Caco-2 (cell line): ENCODE measurements around the gene SLX4IP. TPM values are rescaled to one million over a fixed set of nuclear protein-coding genes. Genes with fewer than 3 reads are reported as not detected.

ENCODE experiments used
- BruUV-seq: library from RNA; stranded (reverse); fragments of 400-500 nt; replicated peaks from 2 replicates; lab custom pipeline; 2021; lab: Mats Ljungman, UMichigan
- CTCF ChIA-PET: fragments of 300-600 bp; sonication (Branson Sonifier 250); formaldehyde crosslinking; loops from one replicate; lab custom pipeline; 2022; ENCODE audit warnings: antibody characterized with exemption; lab: Charles Lee
- POLR2A ChIA-PET: fragments of 300-600 bp; sonication (Branson Sonifier 250); formaldehyde crosslinking; loops from one replicate; lab custom pipeline; 2022; ENCODE audit warnings: antibody characterized with exemption; lab: Charles Lee
- DNase-seq, 2 experiments: peaks; one replicate each; pipeline versions ENCODE4 v3.0.0 to v3.0.0-alpha.2; 2020 to 2022
- H3K27me3 ChIP-seq: replicated peaks from 2 replicates; pipeline ENCODE4 v1.6.0; 2011; ENCODE audit warnings: low read length; ENCODE audit not compliant: control insufficient read depth, insufficient read depth
- H3K36me3 ChIP-seq: 2 replicates; pipeline ENCODE4 v1.5.1; 2011; ENCODE audit warnings: low read length; ENCODE audit not compliant: control insufficient read depth, insufficient read depth
- H3K4me1 ChIP-seq: fragments of 250-450 bp; sonication (Bioruptor Pico); 2 replicates; pipeline ENCODE4 v1.5.1; 2020; ENCODE audit warnings: mild to moderate bottlenecking
- H3K4me3 ChIP-seq: 2 replicates; pipeline ENCODE4 v1.5.1; 2011; ENCODE audit warnings: low read depth, mild to moderate bottlenecking, control low read depth, low read length
- H3K9me3 ChIP-seq: fragments of 250-450 bp; sonication (Bioruptor Pico); 2 replicates; pipeline ENCODE4 v1.5.1; 2020; ENCODE audit warnings: mild to moderate bottlenecking, moderate library complexity
- H3K27ac Mint-ChIP-seq: one replicate; pipeline ENCODE4 v1.8.0; 2022; ENCODE audit warnings: mixed read lengths; ENCODE audit not compliant: unreplicated experiment
- H3K27me3 Mint-ChIP-seq: one replicate; pipeline ENCODE4 v1.8.0; 2022; ENCODE audit warnings: mixed read lengths; ENCODE audit not compliant: insufficient read depth, unreplicated experiment
- H3K36me3 Mint-ChIP-seq: one replicate; pipeline ENCODE4 v1.8.0; 2022; ENCODE audit warnings: mild to moderate bottlenecking, mixed read lengths; ENCODE audit not compliant: insufficient read depth, unreplicated experiment
- H3K4me1 Mint-ChIP-seq: one replicate; pipeline ENCODE4 v1.8.0; 2022; ENCODE audit warnings: low read depth, mixed read lengths; ENCODE audit not compliant: unreplicated experiment
- H3K4me3 Mint-ChIP-seq: one replicate; pipeline ENCODE4 v1.8.0; 2022; ENCODE audit warnings: mild to moderate bottlenecking, moderate library complexity, mixed read lengths; ENCODE audit not compliant: unreplicated experiment
- H3K9me3 Mint-ChIP-seq: one replicate; pipeline ENCODE4 v1.8.0; 2022; ENCODE audit warnings: mixed read lengths; ENCODE audit not compliant: unreplicated experiment
- intact Hi-C: fragments of 100-400 bp; cut with micrococcal nuclease; formaldehyde crosslinking; loops from one replicate; pipeline ENCODE4 v1.10.0; 2022; ENCODE audit not compliant: unreplicated experiment
- total RNA-seq: library from RNA; stranded (reverse); gene quantifications from 2 replicates; pipeline ENCODE4 v1.2.3, GENCODE V29; 2022
- TF ChIP-seq, protein P1 (sequence below), 2 experiments: fragments of 200-600 bp in 1 of 2; IDR thresholded peaks; 1 replicate in 1 of 2; 2 replicates in 1 of 2; pipeline versions ENCODE4 v1.5.1 to v1.8.0; 2011 to 2022; ENCODE audit warnings: antibody characterized with exemption in 1 of 2, control low read depth in 1 of 2, inconsistent platforms in 1 of 2, low read depth in 1 of 2, low read length in 1 of 2, mild to moderate bottlenecking in 1 of 2, moderate library complexity in 1 of 2; ENCODE audit not compliant: insufficient read depth in 1 of 2, severe bottlenecking in 1 of 2, unreplicated experiment in 1 of 2

The SLX4IP gene
- total RNA-seq, 1 experiment from 2014 or later = 8.5 TPM

DNA sequence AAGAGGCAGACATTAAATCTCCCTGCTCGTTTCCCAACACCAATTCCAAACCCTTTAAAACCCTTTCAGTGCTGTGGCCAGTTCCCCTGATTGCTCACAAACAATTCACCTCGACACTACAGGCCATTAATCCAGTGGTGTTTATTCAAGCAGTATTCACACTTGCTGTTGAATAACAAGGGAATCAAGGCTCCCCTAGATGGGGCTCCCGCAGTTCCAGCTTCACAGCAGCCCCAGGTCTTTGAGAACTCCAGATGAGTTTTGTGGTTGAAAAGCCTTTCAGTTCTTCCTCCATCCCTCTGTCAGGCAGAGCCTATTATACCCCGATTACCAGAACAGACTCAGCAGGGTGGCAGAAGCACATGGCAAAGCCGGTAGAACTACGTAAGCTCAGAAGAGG, 202.5 kb downstream of the SLX4IP start:
- Histone ChIP-seq H3K27me3 (no peaks in the 10 kb centered on the region), H3K9me3 (no peaks in the 10 kb centered on the region), H3K4me3 (no peak overlapping the region), H3K4me1 (0 out of 2 replicates have a peak, but pooled peaks cover 6% of the 10 kb centered on the region), H3K36me3 (peaks cover 10% of the 10 kb centered on the region)
- Mint-ChIP-seq H3K4me3 (no peak overlapping the region), H3K27ac (no peak overlapping the region), H3K9me3 (no peaks in the 10 kb centered on the region), H3K36me3 (peaks cover 63% of the 10 kb centered on the region), H3K4me1 (peaks cover 8% of the 10 kb centered on the region), H3K27me3 (no peaks in the 10 kb centered on the region)
- DNase-seq = no peak
- ChIA-PET POLR2A (interaction anchor here (0.5 kb wide), 1 partner anchor 32 kb away, joined by 4 read pairs; no protein-coding TSS in a partner anchor), CTCF (no interaction called here)
- TF ChIP-seq, protein P1, sequence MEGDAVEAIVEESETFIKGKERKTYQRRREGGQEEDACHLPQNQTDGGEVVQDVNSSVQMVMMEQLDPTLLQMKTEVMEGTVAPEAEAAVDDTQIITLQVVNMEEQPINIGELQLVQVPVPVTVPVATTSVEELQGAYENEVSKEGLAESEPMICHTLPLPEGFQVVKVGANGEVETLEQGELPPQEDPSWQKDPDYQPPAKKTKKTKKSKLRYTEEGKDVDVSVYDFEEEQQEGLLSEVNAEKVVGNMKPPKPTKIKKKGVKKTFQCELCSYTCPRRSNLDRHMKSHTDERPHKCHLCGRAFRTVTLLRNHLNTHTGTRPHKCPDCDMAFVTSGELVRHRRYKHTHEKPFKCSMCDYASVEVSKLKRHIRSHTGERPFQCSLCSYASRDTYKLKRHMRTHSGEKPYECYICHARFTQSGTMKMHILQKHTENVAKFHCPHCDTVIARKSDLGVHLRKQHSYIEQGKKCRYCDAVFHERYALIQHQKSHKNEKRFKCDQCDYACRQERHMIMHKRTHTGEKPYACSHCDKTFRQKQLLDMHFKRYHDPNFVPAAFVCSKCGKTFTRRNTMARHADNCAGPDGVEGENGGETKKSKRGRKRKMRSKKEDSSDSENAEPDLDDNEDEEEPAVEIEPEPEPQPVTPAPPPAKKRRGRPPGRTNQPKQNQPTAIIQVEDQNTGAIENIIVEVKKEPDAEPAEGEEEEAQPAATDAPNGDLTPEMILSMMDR (IDR thresholded peaks at IDR 0.05; ENCODE audit: insufficient read depth in 1 of 2, low read depth in 1 of 2, low read length in 1 of 2, severe bottlenecking in 1 of 2, unreplicated experiment in 1 of 2) = no peak
- BruUV-seq = no TSS peak
- intact Hi-C loops = loop anchor here (2.0 kb wide), 1 partner anchor 85 kb away; no protein-coding TSS in a partner anchor

DNA sequence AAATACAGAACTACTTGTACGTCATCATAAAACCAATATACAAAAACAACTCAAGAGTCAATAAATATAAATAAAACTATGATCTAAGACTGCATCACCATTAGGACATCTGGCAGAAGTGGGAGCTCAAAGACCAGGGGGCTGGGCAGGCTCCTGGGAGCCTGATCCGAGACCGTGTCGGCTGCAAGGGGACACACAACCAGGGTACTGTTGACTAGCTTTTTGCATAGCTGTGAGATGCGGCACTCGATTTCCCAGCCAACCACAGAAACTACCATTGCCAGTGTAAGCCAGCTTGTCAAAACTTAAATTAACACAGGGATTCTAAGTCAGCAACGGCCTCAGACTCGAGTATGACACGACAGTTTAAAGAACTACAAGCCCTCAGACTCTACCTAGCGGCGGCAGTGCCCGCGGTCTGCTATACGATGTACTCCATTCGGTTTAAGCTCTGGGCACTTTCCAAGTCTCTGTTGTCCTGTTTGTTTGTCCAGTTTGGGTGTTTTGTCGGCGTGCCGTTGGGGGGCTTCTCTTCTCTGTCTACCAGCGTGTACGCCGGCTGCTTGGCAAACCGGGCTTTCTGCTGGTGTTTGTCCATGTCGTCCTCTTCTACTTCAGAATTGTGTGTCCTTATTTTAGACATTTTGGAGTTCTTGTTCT, 204.1 kb downstream of the SLX4IP start:
- Histone ChIP-seq H3K9me3 (no peaks in the 10 kb centered on the region), H3K4me3 (no peak overlapping the region), H3K27me3 (no peaks in the 10 kb centered on the region), H3K36me3 (peaks cover 11% of the 10 kb centered on the region), H3K4me1 (no peaks in the 10 kb centered on the region)
- CTCF ChIA-PET = no interaction called here
- H3K27me3 Mint-ChIP-seq = no peaks in the 10 kb centered on the region
- TF ChIP-seq, protein P1 (IDR thresholded peaks at IDR 0.05; ENCODE audit: insufficient read depth in 1 of 2, low read depth in 1 of 2, low read length in 1 of 2, severe bottlenecking in 1 of 2, unreplicated experiment in 1 of 2) = no peak
- POLR2A ChIA-PET = no interaction called here
- no peak overlapping the region for H3K4me3 Mint-ChIP-seq
- intact Hi-C loops = no loop called here
- H3K4me1 Mint-ChIP-seq = no peaks in the 10 kb centered on the region
- DNase-seq = no peak
- H3K27ac Mint-ChIP-seq = peak overlapping the region; percentile 13
- no TSS peak for BruUV-seq
- peaks cover 80% of the 10 kb centered on the region for H3K36me3 Mint-ChIP-seq
- no peaks in the 10 kb centered on the region for H3K9me3 Mint-ChIP-seq

DNA sequence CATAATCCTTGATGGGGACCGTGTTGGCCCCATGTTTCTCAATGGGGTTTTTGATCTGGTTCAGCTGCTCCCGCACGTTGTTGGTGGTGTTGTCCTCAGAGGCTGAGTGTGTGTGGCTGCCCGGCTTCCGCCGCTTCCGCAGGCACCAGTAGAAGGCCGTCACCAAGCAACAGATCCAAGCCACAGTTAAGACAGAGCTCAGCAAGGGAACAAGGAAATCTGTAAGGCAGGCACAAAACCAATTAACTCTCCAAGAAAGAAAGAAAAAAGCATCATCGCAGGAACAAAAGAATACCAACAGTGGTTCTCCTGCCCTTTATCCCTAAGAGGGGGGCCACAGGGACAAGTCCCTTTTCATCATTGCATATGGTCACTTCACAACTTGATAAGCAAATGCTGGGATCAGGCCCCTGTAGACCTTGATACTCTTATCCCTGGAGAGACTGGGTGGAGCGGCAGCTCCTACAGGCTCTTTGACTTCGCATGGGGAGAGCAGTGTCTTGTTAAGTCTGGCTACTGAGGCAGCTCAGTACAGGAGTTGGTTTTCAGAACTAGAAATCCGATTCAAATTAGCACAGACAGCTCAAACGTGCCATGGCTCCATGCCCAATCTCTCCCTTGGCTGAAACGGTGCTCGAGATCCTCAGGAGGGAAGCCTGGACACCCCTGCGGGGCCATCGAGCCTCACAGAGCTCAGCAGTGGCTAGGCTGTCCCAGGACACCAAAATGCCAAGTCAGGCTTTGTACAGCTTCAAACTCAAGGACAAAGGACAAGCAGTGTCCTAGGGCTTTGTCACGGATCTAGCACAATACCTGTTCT, 204.8 kb downstream of the SLX4IP start:
- Mint-ChIP-seq H3K36me3 (peaks cover 87% of the 10 kb centered on the region), H3K4me1 (no peaks in the 10 kb centered on the region), H3K27ac (peak overlapping the region; percentile 13), H3K4me3 (no peak overlapping the region), H3K27me3 (no peaks in the 10 kb centered on the region), H3K9me3 (no peaks in the 10 kb centered on the region)
- ChIA-PET POLR2A (no interaction called here), CTCF (no interaction called here)
- no TSS peak for BruUV-seq
- DNase-seq = no peak
- Histone ChIP-seq H3K27me3 (no peaks in the 10 kb centered on the region), H3K4me1 (no peaks in the 10 kb centered on the region), H3K9me3 (no peaks in the 10 kb centered on the region), H3K4me3 (no peak overlapping the region), H3K36me3 (peaks cover 14% of the 10 kb centered on the region)
- TF ChIP-seq, protein P1 (IDR thresholded peaks at IDR 0.05; ENCODE audit: insufficient read depth in 1 of 2, low read depth in 1 of 2, low read length in 1 of 2, severe bottlenecking in 1 of 2, unreplicated experiment in 1 of 2) = no peak
- intact Hi-C loops = no loop called here
